ENCODE results near the gene KISS1R. TPM values are rescaled to one million over a fixed set of nuclear protein-coding genes. Genes with fewer than 3 reads are reported as not detected.
A peak's percentile ranks its signal among the peaks of the same experiment; 100 is the strongest.

Gene KISS1R
- total RNA-seq, 1 donor from 2014 or later: not detected

- no peak for TF ChIP-seq CTCF (IDR thresholded peaks at IDR 0.05)
- ATAC-seq (no peak), DNase-seq (no peak)
- Histone ChIP-seq H3K36me3 (peaks cover 9% of the 10 kb centered on the region), H3K27ac (no peak overlapping the region), H3K4me1 (peaks cover 48% of the 10 kb centered on the region), H3K4me3 (no peak overlapping the region), H3K9me3 (no peaks in the 10 kb centered on the region), H3K27me3 (ENCODE audit: low read depth) (no peaks in the 10 kb centered on the region)
- intact Hi-C loops (cut with DNase I): no loop called here
Observed at GRCh38 chr19:929891-930258, 12.7 kb downstream of the KISS1R start.

GRCh38 chr19:931860-932647, 14.9 kb downstream of the KISS1R start:
- DNase-seq (no peak), ATAC-seq (no peak)
- Histone ChIP-seq H3K36me3 (peaks cover 9% of the 10 kb centered on the region), H3K27ac (peak overlapping the region; percentile 73), H3K4me1 (peaks cover 58% of the 10 kb centered on the region), H3K4me3 (no peak overlapping the region), H3K27me3 (ENCODE audit: low read depth) (no peaks in the 10 kb centered on the region), H3K9me3 (no peaks in the 10 kb centered on the region)
- TF ChIP-seq CTCF (IDR thresholded peaks at IDR 0.05): no peak
- intact Hi-C loops (cut with DNase I): no loop called here

- TF ChIP-seq CTCF (IDR thresholded peaks at IDR 0.05): no peak
- ATAC-seq (peak; percentile 23 to 51), DNase-seq (peak; percentile 75)
- Histone ChIP-seq H3K27ac (peak overlapping the region; percentile 73), H3K4me1 (peaks cover 49% of the 10 kb centered on the region), H3K9me3 (no peaks in the 10 kb centered on the region), H3K36me3 (peaks cover 9% of the 10 kb centered on the region), H3K4me3 (peak overlapping the region; percentile 32), H3K27me3 (ENCODE audit: low read depth) (no peaks in the 10 kb centered on the region)
- intact Hi-C loops (cut with DNase I): no loop called here
Observed at GRCh38 chr19:932648-933552, 15.8 kb downstream of the KISS1R start.

- no peaks in the 10 kb centered on the region for H3K9me3 ChIP-seq
- peaks cover 47% of the 10 kb centered on the region for H3K4me1 ChIP-seq
- peak overlapping the region; percentile 73 for H3K27ac ChIP-seq
- ATAC-seq (no peak), DNase-seq (no peak)
- peak overlapping the region; percentile 32 for H3K4me3 ChIP-seq
- no peaks in the 10 kb centered on the region for H3K27me3 ChIP-seq (ENCODE audit: low read depth)
- peaks cover 13% of the 10 kb centered on the region for H3K36me3 ChIP-seq
- TF ChIP-seq CTCF (IDR thresholded peaks at IDR 0.05): no peak
- intact Hi-C loops (cut with DNase I): no loop called here
Observed at GRCh38 chr19:933553-933882, 16.4 kb downstream of the KISS1R start.

- peaks cover 13% of the 10 kb centered on the region for H3K36me3 ChIP-seq
- H3K27me3 ChIP-seq (ENCODE audit: low read depth): no peaks in the 10 kb centered on the region
- intact Hi-C loops (cut with DNase I): no loop called here
- ATAC-seq: peak; percentile 1 to 4
- TF ChIP-seq CTCF (IDR thresholded peaks at IDR 0.05): no peak
- H3K27ac ChIP-seq: peak overlapping the region; percentile 65
- H3K4me1 ChIP-seq: peaks cover 46% of the 10 kb centered on the region
- DNase-seq: no peak
- no peaks in the 10 kb centered on the region for H3K9me3 ChIP-seq
- peak overlapping the region; percentile 16 for H3K4me3 ChIP-seq
Observed at GRCh38 chr19:934197-934840, 17.2 kb downstream of the KISS1R start.

Data from lower lobe of right lung (tissue), 2 donors.